ENCODE measurements around the gene HDAC4. TPM values are rescaled to one million over a fixed set of nuclear protein-coding genes. Genes with fewer than 3 reads are reported as not detected.

HDAC4 gene
- total and polyA plus RNA-seq, 2 of the 8 experiments (the other 6 are each of a cell fraction or from before 2014, with no cell fraction given): 15.4 to 31.5 TPM

GRCh38 chr2:239298116-239298804 lies 102.6 kb downstream of the HDAC4 start:
- Histone ChIP-seq H2AK5ac (ENCODE audit: low read depth, low read length) (peak overlapping the region; percentile 78; the same call in 1 of the 2 replicates), H2BK120ac (replicated peaks; ENCODE audit: low read depth, low read length) (no peak overlapping the region), H3K14ac (ENCODE audit: insufficient read length) (no peak overlapping the region), H3K18ac (ENCODE audit: extremely low read depth, low read length) (no peak overlapping the region), H2BK15ac (ENCODE audit: low read length) (no peak overlapping the region), H3K9ac (replicated peaks in 1 of 4; ENCODE audit: extremely low read depth in 1 of 4, low read depth in 3 of 4, low read length in 3 of 4) (no peak overlapping the region), H3K27me3 (replicated peaks in 1 of 4; ENCODE audit: control insufficient read depth in 3 of 4, extremely low read depth in 1 of 4, insufficient read depth in 3 of 4, low read length in 3 of 4) (no peaks in the 10 kb centered on the region), H3K23me2 (ENCODE audit: low read depth, low read length) (no peaks in the 10 kb centered on the region), H3K4ac (replicated peaks; ENCODE audit: insufficient read length, low read depth, low read length) (no peak overlapping the region), H3K79me2 (ENCODE audit: control insufficient read depth in 1 of 2, insufficient read depth in 2 of 2, low read length in 2 of 2) (peaks cover 0 to 72% of the 10 kb centered on the region in 2 experiments; a peak in 3 of 4 replicates), H2BK5ac (ENCODE audit: low read depth, low read length) (0 out of 2 replicates have a peak overlapping the region, but pooled peaks have one; percentile 18), H3K23ac (ENCODE audit: insufficient read length) (no peak overlapping the region), H3K4me3 (ENCODE audit: extremely low read depth in 1 of 4, insufficient read depth in 2 of 4, low read depth in 3 of 4, low read length in 4 of 4) (no peak overlapping the region), H3K27ac (ENCODE audit: low read depth, low read length) (no peak overlapping the region), H4K8ac (ENCODE audit: extremely low read depth, insufficient read depth, low read length) (no peak overlapping the region), H2BK20ac (ENCODE audit: low read length) (no peak overlapping the region), H3K36me3 (ENCODE audit: control insufficient read depth in 2 of 4, insufficient read depth in 4 of 4, low read length in 3 of 4) (no peaks in the 10 kb centered on the region), H3K4me1 (replicated peaks in 1 of 4; ENCODE audit: control insufficient read depth in 3 of 4, insufficient read depth in 4 of 4, low read length in 3 of 4) (peaks cover 10 to 48% (median 28%) of the 10 kb centered on the region in 4 experiments), H2BK12ac (ENCODE audit: low read depth, low read length) (no peak overlapping the region), H4K20me1 (replicated peaks in 1 of 2; ENCODE audit: control insufficient read depth in 1 of 2, insufficient read depth in 2 of 2, low read length in 2 of 2) (peaks cover 3 to 11% of the 10 kb centered on the region in 2 experiments), H4K91ac (replicated peaks; ENCODE audit: insufficient read length, low read length) (peak overlapping the region; percentile 20), H3K9me3 (ENCODE audit: insufficient read depth in 2 of 2, low read depth in 1 of 2, low read length in 1 of 2) (no peaks in the 10 kb centered on the region), H2AFZ (ENCODE audit: low read length) (no peak overlapping the region), H3K4me2 (ENCODE audit: insufficient read depth in 1 of 2, low read depth in 2 of 2, low read length in 2 of 2) (no peak overlapping the region), H4K5ac (ENCODE audit: insufficient read length, low read depth, low read length) (no peak overlapping the region), H3K56ac (replicated peaks; ENCODE audit: insufficient read length, low read depth, low read length) (no peak overlapping the region), H3K79me1 (ENCODE audit: low read depth, low read length) (peaks cover 6% of the 10 kb centered on the region; the same call in 1 of the 2 replicates)
- 87% methylated on average over 14 of the region's 14 CpGs; no CpG with 5 or more reads in 1 of the 2 experiments for WGBS, 2 experiments (ENCODE audit: extremely low coverage in 1 of 2, insufficient coverage in 1 of 2, insufficient read length in 1 of 2, insufficient replicate concordance in 2 of 2, low coverage in 1 of 2, low lambda C conversion rate in 2 of 2, missing lambda C conversion rate in 1 of 2)
- FAIRE-seq (no peak), DNase-seq (ENCODE audit: low read depth in 1 of 2, low spot score in 2 of 2) (no peak)
- ChIA-PET POLR2A (ENCODE audit: partially characterized antibody) (no interaction called here), CTCF (ENCODE audit: partially characterized antibody) (interaction anchor here (0.6 to 1.8 kb wide), 4 partner anchors 14 to 34 kb away, joined by 3 to 5 read pairs (median 4); no protein-coding TSS in a partner anchor)
- TF ChIP-seq SIN3A (conservative IDR thresholded peaks at IDR 0.05 in 1 of 2, IDR thresholded peaks at IDR 0.05 in 1 of 2; ENCODE audit: low read depth in 1 of 2, low read length in 2 of 2) (no peak), SIRT6 (IDR thresholded peaks at IDR 0.05; ENCODE audit: low read length) (no peak), SRF (IDR thresholded peaks at IDR 0.05; ENCODE audit: low read depth, low read length) (no peak), CBX5 (IDR thresholded peaks at IDR 0.05; ENCODE audit: low read depth, low read length) (no peak), MAX (IDR thresholded peaks at IDR 0.05) (no peak), CBX8 (IDR thresholded peaks at IDR 0.05; ENCODE audit: borderline replicate concordance, low read depth, low read length) (no peak), SP2 (IDR thresholded peaks at IDR 0.05; ENCODE audit: low read length) (no peak), SUZ12 (IDR thresholded peaks at IDR 0.05; ENCODE audit: low read length) (no peak), HDAC6 (IDR thresholded peaks at IDR 0.05; ENCODE audit: low read depth, low read length) (no peak), TBP (IDR thresholded peaks at IDR 0.05; ENCODE audit: low read depth, low read length) (no peak), EZH2 (IDR thresholded peaks at IDR 0.05; ENCODE audit: low read depth, low read length, severe bottlenecking) (no peak)

All from H1 (cell line).